Neuronal stem cell (in vitro differentiated cells): ENCODE measurements around the gene PRKN.
A peak's percentile ranks its signal among the peaks of the same experiment; 100 is the strongest.

Source experiments
- DNase-seq: peaks from one replicate; pipeline ENCODE4 v3.0.0-alpha.2; 2013; ENCODE audit warnings: low spot score
- H2AFZ ChIP-seq: one replicate; pipeline ENCODE4 v1.6.1; 2013; ENCODE audit warnings: mild to moderate bottlenecking, low read length, inconsistent platforms
- H2AK5ac ChIP-seq: 2 replicates; pipeline ENCODE4 v1.6.1; 2013; ENCODE audit warnings: low read depth, mild to moderate bottlenecking, inconsistent platforms, low read length, moderate library complexity, mixed read lengths
- H2BK120ac ChIP-seq: 2 replicates; pipeline ENCODE4 v1.6.1; 2013; ENCODE audit warnings: low read depth, mild to moderate bottlenecking, inconsistent platforms, low read length, moderate library complexity, mixed read lengths
- H2BK12ac ChIP-seq: one replicate; pipeline ENCODE4 v1.6.1; 2013; ENCODE audit warnings: low read length, inconsistent platforms
- H2BK15ac ChIP-seq: 2 replicates; pipeline ENCODE4 v1.6.1; 2013; ENCODE audit warnings: mild to moderate bottlenecking, low read length, inconsistent platforms, mixed read lengths
- H2BK5ac ChIP-seq: one replicate; pipeline ENCODE4 v1.6.1; 2013; ENCODE audit warnings: inconsistent platforms, mild to moderate bottlenecking, low read length, moderate library complexity
- H3K14ac ChIP-seq: one replicate; pipeline ENCODE4 v1.6.1; 2013; ENCODE audit warnings: low read length, inconsistent platforms
- H3K18ac ChIP-seq: 2 replicates; pipeline ENCODE4 v1.6.1; 2013; ENCODE audit warnings: low read length, inconsistent platforms
- H3K23ac ChIP-seq: 2 replicates; pipeline ENCODE4 v1.6.1; 2013; ENCODE audit warnings: low read depth, mild to moderate bottlenecking, mixed read lengths, low read length, inconsistent platforms; ENCODE audit not compliant: poor library complexity
- H3K27ac ChIP-seq: replicated peaks from 3 replicates; pipeline ENCODE4 v1.5.1; 2013; ENCODE audit warnings: low read length, inconsistent platforms
- H3K27me3 ChIP-seq, 3 experiments: 2 replicates each; pipeline ENCODE4 v1.6.1; 2013; ENCODE audit warnings: low read length in 3 of 3, mild to moderate bottlenecking in 2 of 3, inconsistent platforms in 1 of 3, low read depth in 1 of 3, mixed read lengths in 1 of 3, moderate library complexity in 1 of 3; ENCODE audit not compliant: control insufficient read depth in 3 of 3, insufficient read depth in 3 of 3
- H3K36me3 ChIP-seq, 2 donors: replicated peaks in 1 of 2; 2 replicates each; pipeline ENCODE4 v1.6.1; 2013; ENCODE audit warnings: low read length in 2 of 2; ENCODE audit not compliant: control insufficient read depth in 2 of 2, insufficient read depth in 2 of 2
- H3K4ac ChIP-seq: 2 replicates; pipeline ENCODE4 v1.6.1; 2013; ENCODE audit warnings: inconsistent platforms, mild to moderate bottlenecking, low read length, moderate library complexity
- H3K4me1 ChIP-seq, 2 donors: 1 replicate in 1 of 2; 2 replicates in 1 of 2; pipeline ENCODE4 v1.6.1; 2013; ENCODE audit warnings: low read length in 2 of 2, low read depth in 1 of 2; ENCODE audit not compliant: control insufficient read depth in 2 of 2, insufficient read depth in 1 of 2
- H3K4me2 ChIP-seq: one replicate; pipeline ENCODE4 v1.6.1; 2013; ENCODE audit warnings: mild to moderate bottlenecking, low read length, inconsistent platforms; ENCODE audit not compliant: insufficient read depth, poor library complexity, severe bottlenecking
- H3K4me3 ChIP-seq, 2 donors: 2 replicates each; pipeline ENCODE4 v1.5.1; 2013; ENCODE audit warnings: low read length in 2 of 2, mild to moderate bottlenecking in 2 of 2, inconsistent platforms in 1 of 2, moderate library complexity in 1 of 2
- H3K79me1 ChIP-seq: one replicate; pipeline ENCODE4 v1.6.1; 2013; ENCODE audit warnings: low read depth, mild to moderate bottlenecking, inconsistent platforms, low read length, moderate library complexity
- H3K9ac ChIP-seq: one replicate; pipeline ENCODE4 v1.6.1; 2013; ENCODE audit warnings: mild to moderate bottlenecking, low read depth, low read length, inconsistent platforms; ENCODE audit not compliant: poor library complexity
- H3K9me3 ChIP-seq, 2 donors: replicated peaks in 1 of 2; 2 replicates each; pipeline versions ENCODE3 to v1.6.1; 2013; ENCODE audit warnings: low read length in 2 of 2, mild to moderate bottlenecking in 2 of 2, inconsistent platforms in 1 of 2, low read depth in 1 of 2, mixed read lengths in 1 of 2, moderate library complexity in 1 of 2; ENCODE audit not compliant: control insufficient read depth in 2 of 2, insufficient read depth in 1 of 2
- H4K8ac ChIP-seq: one replicate; pipeline ENCODE4 v1.6.1; 2013; ENCODE audit warnings: low read depth, mild to moderate bottlenecking, inconsistent platforms, low read length, moderate library complexity
- H4K91ac ChIP-seq: one replicate; pipeline ENCODE4 v1.6.1; 2013; ENCODE audit warnings: low read length, low read depth, mild to moderate bottlenecking, inconsistent platforms; ENCODE audit not compliant: poor library complexity
- WGBS, 2 donors: extraction: QIAGEN DNeasy Blood & Tissue Kit; methylation state at CpG; one replicate each; pipeline ENCODE4 v1.1.7; 2013; ENCODE audit warnings: missing lambda C conversion rate in 2 of 2, mixed read lengths in 1 of 2; ENCODE audit not compliant: insufficient read length in 2 of 2, insufficient replicate concordance in 1 of 2; ENCODE audit errors: extremely low coverage in 2 of 2; 5-methylcytosine and 5-hydroxymethylcytosine counted together

The PRKN gene

DNA sequence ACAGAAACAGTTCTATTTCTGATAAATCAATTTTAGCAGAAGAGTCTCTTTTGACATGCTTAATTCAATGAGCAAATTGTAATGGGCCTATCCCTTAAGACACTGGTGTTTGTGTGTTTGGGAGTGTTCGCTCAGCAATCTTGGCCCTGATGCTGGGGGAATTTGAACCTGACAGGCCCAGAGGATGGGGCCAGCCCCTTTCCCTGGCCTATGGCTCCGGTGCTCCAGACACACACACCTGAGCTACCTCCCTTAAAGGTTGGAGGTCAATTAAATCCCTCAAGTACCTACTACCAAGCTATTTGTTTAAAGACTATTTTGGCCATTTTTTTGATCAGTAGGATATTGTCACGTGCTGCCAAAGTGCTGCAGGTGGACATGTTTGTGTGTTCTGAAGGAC is 549.3 kb downstream of the PRKN start:
- no peak overlapping the region for H2BK15ac ChIP-seq
- no CpG with 5 or more reads among the region's 3 CpGs for WGBS, 2 donors

DNA sequence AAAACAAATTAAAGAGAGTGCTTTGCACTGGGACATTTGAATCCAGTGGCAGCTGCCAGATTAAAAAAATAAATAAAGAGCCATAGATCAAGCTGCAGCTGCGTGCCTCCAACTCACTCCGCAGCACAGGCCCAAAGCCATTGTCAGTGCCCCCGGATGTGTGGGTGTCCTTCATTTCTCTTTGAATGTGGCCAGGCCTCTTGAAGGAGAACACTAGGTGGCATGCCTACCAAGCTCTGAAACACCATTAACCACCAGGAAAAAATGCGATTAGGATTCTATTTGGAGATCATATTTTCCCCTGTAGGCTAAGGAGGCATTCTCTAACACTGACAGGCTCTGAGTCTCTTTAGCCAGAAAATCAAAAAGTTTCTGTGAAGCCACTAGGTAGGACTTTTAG is 549.8 kb downstream of the PRKN start:
- Histone ChIP-seq H4K91ac (no peak overlapping the region), H3K4me1 (peaks cover 0 to 9% of the 10 kb centered on the region in 2 donors), H3K79me1 (no peaks in the 10 kb centered on the region), H3K27me3 (no peaks in the 10 kb centered on the region), H2BK12ac (no peak overlapping the region), H3K4ac (no peak overlapping the region), H3K27ac (no peak overlapping the region), H3K9ac (no peak overlapping the region), H4K8ac (no peak overlapping the region), H2AFZ (peak overlapping the region; percentile 77), H2BK120ac (no peak overlapping the region), H3K4me2 (no peak overlapping the region), H2AK5ac (no peak overlapping the region), H3K18ac (no peak overlapping the region), H3K36me3 (no peaks in the 10 kb centered on the region), H3K14ac (no peak overlapping the region), H2BK15ac (no peak overlapping the region), H3K4me3 (no peak overlapping the region), H3K9me3 (no peaks in the 10 kb centered on the region), H2BK5ac (no peak overlapping the region), H3K23ac (no peak overlapping the region)
- whole genome bisulfite sequencing, 2 donors, result no CpG with 5 or more reads among the region's 4 CpGs
- no peak for DNase-seq

More for the DNA sequence above, 549.3 kb downstream of the PRKN start:
- H3K27me3 ChIP-seq, result no peaks in the 10 kb centered on the region
- no peak overlapping the region for H3K18ac ChIP-seq
- no peak overlapping the region for H3K23ac ChIP-seq
- no peaks in the 10 kb centered on the region for H3K36me3 ChIP-seq
- H3K4me3 ChIP-seq, result no peak overlapping the region
- no peaks in the 10 kb centered on the region for H3K9me3 ChIP-seq
- no peak overlapping the region for H3K4ac ChIP-seq
- no peak for DNase-seq
- no peak overlapping the region for H2AK5ac ChIP-seq
- H4K91ac ChIP-seq, result no peak overlapping the region
- H2AFZ ChIP-seq, result peak overlapping the region; percentile 77
- no peak overlapping the region for H3K9ac ChIP-seq
- peaks cover 0 to 9% of the 10 kb centered on the region in 2 donors for H3K4me1 ChIP-seq
- no peak overlapping the region for H3K27ac ChIP-seq
- H2BK12ac ChIP-seq, result no peak overlapping the region
- H3K79me1 ChIP-seq, result no peaks in the 10 kb centered on the region
- no peak overlapping the region for H2BK120ac ChIP-seq
- no peak overlapping the region for H4K8ac ChIP-seq
- H3K4me2 ChIP-seq, result no peak overlapping the region
- H3K14ac ChIP-seq, result no peak overlapping the region
- no peak overlapping the region for H2BK5ac ChIP-seq

DNA sequence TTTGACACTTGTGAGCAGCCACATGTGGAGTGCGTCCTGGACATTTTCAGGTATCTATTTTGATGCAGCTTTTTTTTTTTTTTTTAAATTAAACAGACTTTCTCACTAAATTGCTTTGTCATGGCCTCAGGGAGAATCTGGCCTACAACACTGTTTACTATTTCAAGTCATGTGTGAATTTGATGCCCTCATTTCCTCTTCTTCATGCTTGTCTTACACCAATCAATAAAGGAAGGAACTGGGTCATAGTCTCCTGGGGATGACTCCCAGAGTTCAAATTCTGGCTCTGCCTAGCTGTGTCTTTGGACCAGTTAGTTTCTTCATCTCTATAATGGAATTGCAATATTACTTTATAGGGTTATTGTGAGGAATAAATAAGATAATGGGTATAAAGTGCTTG is 554.1 kb downstream of the PRKN start:
- Histone ChIP-seq H2BK120ac (no peak overlapping the region), H3K18ac (no peak overlapping the region)
- WGBS, 2 donors, result no CpG with 5 or more reads among the region's 1 CpG

DNA sequence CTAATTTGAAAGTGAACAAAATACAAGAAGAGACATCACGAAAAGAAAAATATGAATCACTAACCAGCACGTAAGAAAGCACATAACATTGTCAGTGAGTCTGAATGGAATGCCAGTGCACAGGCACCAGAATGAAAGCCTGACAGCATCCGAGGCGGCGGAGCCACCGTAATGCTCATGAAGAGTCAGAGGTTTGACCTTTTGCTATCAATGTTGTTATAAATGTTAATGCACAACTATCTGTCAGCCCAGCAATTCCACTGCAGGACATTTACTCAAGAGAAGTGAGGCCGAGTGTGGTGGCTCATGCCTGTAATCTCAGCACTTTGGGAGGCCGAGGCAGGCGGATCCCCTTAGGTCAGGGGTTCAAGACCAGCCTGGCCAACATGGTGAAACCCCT is 562.1 kb downstream of the PRKN start:
- no peak overlapping the region for H2BK5ac ChIP-seq
- H3K4me2 ChIP-seq, result no peak overlapping the region
- H2AFZ ChIP-seq, result no peak overlapping the region
- H3K4me1 ChIP-seq, result peaks cover 0 to 3% of the 10 kb centered on the region in 2 donors
- H3K27ac ChIP-seq, result no peak overlapping the region
- H4K91ac ChIP-seq, result no peak overlapping the region
- H3K27me3 ChIP-seq, result no peaks in the 10 kb centered on the region
- no peak overlapping the region for H3K4me3 ChIP-seq
- no peak overlapping the region for H2BK120ac ChIP-seq
- no CpG with 5 or more reads among the region's 9 CpGs for WGBS, 2 donors
- no peak overlapping the region for H2AK5ac ChIP-seq
- no peak overlapping the region for H3K23ac ChIP-seq
- no peaks in the 10 kb centered on the region for H3K36me3 ChIP-seq
- H3K14ac ChIP-seq, result no peak overlapping the region
- H4K8ac ChIP-seq, result no peak overlapping the region
- no peak overlapping the region for H3K9ac ChIP-seq
- H3K79me1 ChIP-seq, result no peaks in the 10 kb centered on the region
- no peak overlapping the region for H3K18ac ChIP-seq
- H2BK15ac ChIP-seq, result no peak overlapping the region
- no peak for DNase-seq
- H3K4ac ChIP-seq, result no peak overlapping the region
- H3K9me3 ChIP-seq, result no peaks in the 10 kb centered on the region
- no peak overlapping the region for H2BK12ac ChIP-seq

More for the DNA sequence above, 554.1 kb downstream of the PRKN start:
- Histone ChIP-seq H3K4me2 (no peak overlapping the region), H3K4me1 (peaks cover 0 to 9% of the 10 kb centered on the region in 2 donors), H2BK15ac (no peak overlapping the region), H3K23ac (no peak overlapping the region), H2AFZ (no peak overlapping the region), H3K4me3 (no peak overlapping the region), H2BK5ac (no peak overlapping the region), H2BK12ac (no peak overlapping the region), H2AK5ac (no peak overlapping the region), H3K36me3 (no peaks in the 10 kb centered on the region), H3K27ac (no peak overlapping the region), H3K27me3 (no peaks in the 10 kb centered on the region), H4K8ac (no peak overlapping the region), H3K9ac (no peak overlapping the region), H3K9me3 (no peaks in the 10 kb centered on the region), H3K4ac (no peak overlapping the region), H3K79me1 (no peaks in the 10 kb centered on the region), H3K14ac (no peak overlapping the region), H4K91ac (no peak overlapping the region)
- DNase-seq, result no peak
